ENCODE measurements around the gene CASTOR2. TPM values are rescaled to one million over a fixed set of nuclear protein-coding genes. Genes with fewer than 3 reads are reported as not detected.

CASTOR2 gene
- total RNA-seq, 1 experiment from 2014 or later, result 5.1 TPM

DNA sequence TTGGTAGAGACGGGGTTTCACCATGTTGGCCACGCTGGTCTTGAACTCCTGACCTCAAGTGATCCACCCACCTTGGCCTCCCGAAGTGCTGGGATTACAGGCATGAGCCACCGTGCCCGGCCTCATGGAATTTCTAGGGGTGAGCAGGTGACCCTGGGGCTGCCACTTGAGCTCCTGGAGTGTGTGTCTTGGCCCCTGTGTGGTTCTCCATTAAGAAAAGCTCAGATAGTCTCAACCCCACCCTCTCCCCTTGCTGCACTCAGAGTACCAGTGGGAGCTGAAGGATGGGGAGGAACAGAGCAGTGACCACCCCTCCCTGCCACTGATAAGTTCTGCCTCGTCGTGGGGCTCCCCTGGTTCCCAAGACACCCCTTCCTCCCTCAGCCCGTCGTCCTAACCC, 63.8 kb downstream of the CASTOR2 start:
- CTCF ChIA-PET, result no interaction called here
- Mint-ChIP-seq H3K4me1 (ENCODE audit: low read depth, unreplicated experiment) (no peaks in the 10 kb centered on the region), H3K9me3 (ENCODE audit: low read depth, unreplicated experiment) (no peaks in the 10 kb centered on the region), H3K36me3 (ENCODE audit: insufficient read depth, unreplicated experiment) (peaks cover 9% of the 10 kb centered on the region), H3K27me3 (ENCODE audit: unreplicated experiment) (no peaks in the 10 kb centered on the region), H3K4me3 (ENCODE audit: low read depth, unreplicated experiment) (no peak overlapping the region), H3K27ac (ENCODE audit: unreplicated experiment) (no peak overlapping the region)
- TF ChIP-seq, protein P1, sequence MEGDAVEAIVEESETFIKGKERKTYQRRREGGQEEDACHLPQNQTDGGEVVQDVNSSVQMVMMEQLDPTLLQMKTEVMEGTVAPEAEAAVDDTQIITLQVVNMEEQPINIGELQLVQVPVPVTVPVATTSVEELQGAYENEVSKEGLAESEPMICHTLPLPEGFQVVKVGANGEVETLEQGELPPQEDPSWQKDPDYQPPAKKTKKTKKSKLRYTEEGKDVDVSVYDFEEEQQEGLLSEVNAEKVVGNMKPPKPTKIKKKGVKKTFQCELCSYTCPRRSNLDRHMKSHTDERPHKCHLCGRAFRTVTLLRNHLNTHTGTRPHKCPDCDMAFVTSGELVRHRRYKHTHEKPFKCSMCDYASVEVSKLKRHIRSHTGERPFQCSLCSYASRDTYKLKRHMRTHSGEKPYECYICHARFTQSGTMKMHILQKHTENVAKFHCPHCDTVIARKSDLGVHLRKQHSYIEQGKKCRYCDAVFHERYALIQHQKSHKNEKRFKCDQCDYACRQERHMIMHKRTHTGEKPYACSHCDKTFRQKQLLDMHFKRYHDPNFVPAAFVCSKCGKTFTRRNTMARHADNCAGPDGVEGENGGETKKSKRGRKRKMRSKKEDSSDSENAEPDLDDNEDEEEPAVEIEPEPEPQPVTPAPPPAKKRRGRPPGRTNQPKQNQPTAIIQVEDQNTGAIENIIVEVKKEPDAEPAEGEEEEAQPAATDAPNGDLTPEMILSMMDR (IDR thresholded peaks at IDR 0.05; ENCODE audit: unreplicated experiment), result no peak
- BruUV-seq (replicated peaks), result no TSS peak
- intact Hi-C loops (cut with micrococcal nuclease; ENCODE audit: unreplicated experiment), result no loop called here
- no peak for DNase-seq

DNA sequence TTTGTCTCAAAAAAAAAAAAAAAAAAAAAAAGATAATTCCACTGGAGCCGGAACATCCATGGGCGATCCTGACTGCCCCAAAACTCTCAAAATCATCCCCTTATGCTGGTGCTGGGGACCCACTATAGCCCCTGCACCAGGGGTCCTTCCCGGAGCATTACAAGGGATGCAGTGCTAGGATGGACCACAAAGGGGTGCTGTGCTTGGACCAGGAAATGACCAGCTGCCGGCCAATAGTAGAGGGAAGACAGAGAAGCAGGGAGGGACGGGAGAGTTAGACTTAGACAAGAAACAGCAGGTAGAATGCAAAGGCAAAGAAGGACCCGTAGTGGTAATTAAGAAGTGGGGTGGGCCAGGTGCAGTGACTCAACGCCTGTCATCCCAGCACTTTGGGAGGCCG, 68.6 kb downstream of the CASTOR2 start:
- TF ChIP-seq, protein P1 (IDR thresholded peaks at IDR 0.05; ENCODE audit: unreplicated experiment), result no peak
- intact Hi-C loops (cut with micrococcal nuclease; ENCODE audit: unreplicated experiment), result no loop called here
- BruUV-seq (replicated peaks), result no TSS peak
- H3K4me1 Mint-ChIP-seq (ENCODE audit: low read depth, unreplicated experiment), result no peaks in the 10 kb centered on the region
- H3K4me3 Mint-ChIP-seq (ENCODE audit: low read depth, unreplicated experiment), result no peak overlapping the region
- H3K27ac Mint-ChIP-seq (ENCODE audit: unreplicated experiment), result no peak overlapping the region
- DNase-seq, result no peak
- CTCF ChIA-PET, result interaction anchor here (0.7 kb wide), 1 partner anchor 968 kb away, joined by 3 read pairs; no protein-coding TSS in a partner anchor
- H3K27me3 Mint-ChIP-seq (ENCODE audit: unreplicated experiment), result no peaks in the 10 kb centered on the region
- H3K9me3 Mint-ChIP-seq (ENCODE audit: low read depth, unreplicated experiment), result no peaks in the 10 kb centered on the region
- peaks cover 9% of the 10 kb centered on the region for H3K36me3 Mint-ChIP-seq (ENCODE audit: insufficient read depth, unreplicated experiment)

DNA sequence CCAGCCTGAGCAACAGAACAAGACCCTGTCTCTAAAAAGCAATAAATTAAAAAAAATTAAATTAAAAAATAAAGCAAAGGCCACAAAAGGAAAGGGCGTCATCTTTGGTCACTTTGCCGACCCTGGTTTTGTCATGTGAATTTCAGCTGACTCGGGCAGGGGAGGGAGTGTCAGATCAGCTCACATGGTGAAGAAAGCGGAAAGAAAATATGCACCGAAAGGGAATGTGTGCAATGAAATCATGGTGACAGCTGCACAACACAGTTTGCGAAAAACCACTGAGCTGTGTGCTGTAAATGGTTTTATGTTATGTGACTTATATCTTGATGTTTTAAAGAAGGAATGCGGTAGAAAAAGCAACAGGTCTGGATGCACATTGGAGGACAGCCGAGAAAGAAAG, 69.3 kb downstream of the CASTOR2 start:
- intact Hi-C loops (cut with micrococcal nuclease; ENCODE audit: unreplicated experiment), result no loop called here
- no peaks in the 10 kb centered on the region for H3K27me3 Mint-ChIP-seq (ENCODE audit: unreplicated experiment)
- no peak overlapping the region for H3K27ac Mint-ChIP-seq (ENCODE audit: unreplicated experiment)
- H3K36me3 Mint-ChIP-seq (ENCODE audit: insufficient read depth, unreplicated experiment), result peaks cover 15% of the 10 kb centered on the region
- H3K4me3 Mint-ChIP-seq (ENCODE audit: low read depth, unreplicated experiment), result no peak overlapping the region
- TF ChIP-seq, protein P1 (IDR thresholded peaks at IDR 0.05; ENCODE audit: unreplicated experiment), result no peak
- no TSS peak for BruUV-seq (replicated peaks)
- H3K9me3 Mint-ChIP-seq (ENCODE audit: low read depth, unreplicated experiment), result no peaks in the 10 kb centered on the region
- DNase-seq, result no peak
- no peaks in the 10 kb centered on the region for H3K4me1 Mint-ChIP-seq (ENCODE audit: low read depth, unreplicated experiment)
- CTCF ChIA-PET, result interaction anchor here (0.7 kb wide), 1 partner anchor 12 kb away, joined by 3 read pairs; no protein-coding TSS in a partner anchor

DNA sequence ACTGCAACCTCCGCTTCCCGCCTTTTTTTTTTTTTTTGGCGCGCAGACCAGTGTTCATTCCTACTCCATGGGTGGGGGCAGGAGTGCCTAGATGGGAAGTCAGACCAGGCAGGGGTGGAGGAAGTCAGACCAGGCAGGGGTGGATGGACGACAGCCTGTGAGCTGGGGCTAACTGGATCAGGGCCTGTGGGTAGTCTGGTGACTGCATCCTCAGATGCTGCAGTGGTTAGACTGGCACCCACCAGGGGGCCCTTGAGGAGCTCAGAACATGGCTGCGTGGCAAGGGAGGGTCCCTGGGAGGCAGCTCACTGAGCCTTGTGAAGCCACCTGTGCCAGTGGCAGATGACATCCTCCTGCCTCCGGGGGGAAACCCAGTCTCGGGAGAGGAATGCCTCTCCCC, 74.0 kb downstream of the CASTOR2 start:
- intact Hi-C loops (cut with micrococcal nuclease; ENCODE audit: unreplicated experiment), result no loop called here
- H3K4me1 Mint-ChIP-seq (ENCODE audit: low read depth, unreplicated experiment), result no peaks in the 10 kb centered on the region
- H3K36me3 Mint-ChIP-seq (ENCODE audit: insufficient read depth, unreplicated experiment), result peaks cover 13% of the 10 kb centered on the region
- no peaks in the 10 kb centered on the region for H3K9me3 Mint-ChIP-seq (ENCODE audit: low read depth, unreplicated experiment)
- no peak overlapping the region for H3K4me3 Mint-ChIP-seq (ENCODE audit: low read depth, unreplicated experiment)
- TF ChIP-seq, protein P1 (IDR thresholded peaks at IDR 0.05; ENCODE audit: unreplicated experiment), result no peak
- no TSS peak for BruUV-seq (replicated peaks)
- no peak overlapping the region for H3K27ac Mint-ChIP-seq (ENCODE audit: unreplicated experiment)
- DNase-seq, result no peak
- CTCF ChIA-PET, result no interaction called here
- H3K27me3 Mint-ChIP-seq (ENCODE audit: unreplicated experiment), result no peaks in the 10 kb centered on the region

Data from Calu3 (cell line).